ENCODE results near the gene AKAP10.

GRCh38 chr17:19900809-19901208 is 76.8 kb downstream of the AKAP10 start:
- TF ChIP-seq CTCF (conservative IDR thresholded peaks at IDR 0.05), result no peak
- no peak for TF ChIP-seq EZH2 (IDR thresholded peaks at IDR 0.05; ENCODE audit: low read depth)
